GM23338 (cell line): Measurements from ENCODE around the gene SIRPG. TPM values are rescaled to one million over a fixed set of nuclear protein-coding genes. Genes with fewer than 3 reads are reported as not detected.

ENCODE experiments used
- ATAC-seq: fragments of 200-7000 bp; cut with Tn5 transposase; 3 replicates; pipeline ENCODE4 v1.9.1; 2020
- DNase-seq: peaks from one replicate; pipeline ENCODE4 v3.0.0-alpha.2; 2015; ENCODE audit warnings: low spot score
- H2AFZ ChIP-seq: fragments of 200-600 bp; sonication (generic); 2 replicates; pipeline ENCODE4 v1.8.0; 2016; ENCODE audit warnings: antibody characterized with exemption, mild to moderate bottlenecking, moderate library complexity
- H3F3A ChIP-seq: fragments of 200-600 bp; sonication (generic); replicated peaks from 2 replicates; pipeline ENCODE4 v1.8.0; 2017; ENCODE audit warnings: antibody characterized with exemption, mixed run types, low read depth
- H3K27ac ChIP-seq: fragments of 200-600 bp; sonication (generic); 2 replicates; pipeline ENCODE4 v1.6.1; 2016; ENCODE audit warnings: low read depth
- H3K27me3 ChIP-seq: fragments of 200-600 bp; sonication (generic); 2 replicates; pipeline ENCODE4 v1.8.0; 2016; ENCODE audit warnings: mild to moderate bottlenecking, mixed run types, moderate library complexity; ENCODE audit not compliant: insufficient read depth
- H3K36me3 ChIP-seq: fragments of 200-600 bp; sonication (generic); 2 replicates; pipeline ENCODE4 v1.8.0; 2016; ENCODE audit warnings: mild to moderate bottlenecking; ENCODE audit not compliant: insufficient read depth
- H3K4me1 ChIP-seq: fragments of 200-600 bp; sonication (generic); 2 replicates; pipeline ENCODE4 v1.8.0; 2016; ENCODE audit warnings: mild to moderate bottlenecking, moderate library complexity; ENCODE audit not compliant: insufficient read depth
- H3K4me2 ChIP-seq: fragments of 200-600 bp; sonication (generic); 2 replicates; pipeline ENCODE4 v1.7.1; 2017; ENCODE audit warnings: mixed run types
- H3K4me3 ChIP-seq: fragments of 200-600 bp; sonication (generic); 2 replicates; pipeline ENCODE4 v1.6.1; 2016; ENCODE audit warnings: mixed run types
- H3K79me2 ChIP-seq: fragments of 200-600 bp; sonication (generic); replicated peaks from 2 replicates; pipeline ENCODE4 v1.8.0; 2017; ENCODE audit warnings: mild to moderate bottlenecking; ENCODE audit not compliant: insufficient read depth
- H3K9me2 ChIP-seq: fragments of 200-600 bp; sonication (generic); 2 replicates; pipeline ENCODE4 v1.8.0; 2017; ENCODE audit not compliant: insufficient read depth
- H4K20me1 ChIP-seq: fragments of 200-600 bp; sonication (generic); replicated peaks from 2 replicates; pipeline ENCODE4 v1.8.0; 2017; ENCODE audit warnings: mild to moderate bottlenecking; ENCODE audit not compliant: insufficient read depth
- H3K27ac Mint-ChIP-seq: 2 replicates; pipeline ENCODE4 v1.8.0; 2020; ENCODE audit warnings: inconsistent platforms, mild to moderate bottlenecking, moderate library complexity, mixed read lengths
- H3K27me3 Mint-ChIP-seq: 3 replicates; pipeline ENCODE4 v1.8.0; 2022; ENCODE audit warnings: low read depth, mild to moderate bottlenecking, moderate library complexity, mixed read lengths, inconsistent platforms; ENCODE audit not compliant: insufficient read depth, poor library complexity
- H3K36me3 Mint-ChIP-seq: 3 replicates; pipeline ENCODE4 v1.8.0; 2021; ENCODE audit warnings: low read depth, mild to moderate bottlenecking, inconsistent platforms, moderate library complexity, mixed read lengths
- H3K4me1 Mint-ChIP-seq: 3 replicates; pipeline ENCODE4 v1.8.0; 2020; ENCODE audit warnings: mild to moderate bottlenecking, inconsistent platforms, mixed read lengths
- H3K4me3 Mint-ChIP-seq: 3 replicates; pipeline ENCODE4 v1.8.0; 2021; ENCODE audit warnings: moderate library complexity, mild to moderate bottlenecking, inconsistent platforms, mixed read lengths
- H3K9me3 Mint-ChIP-seq: 3 replicates; pipeline ENCODE4 v1.8.0; 2020; ENCODE audit warnings: moderate library complexity, mild to moderate bottlenecking, inconsistent platforms, mixed read lengths
- CREB1 ChIP-seq: fragments of 250-450 bp; sonication (Bioruptor Pico); IDR thresholded peaks from 2 replicates; pipeline ENCODE4 v1.5.0; 2020; ENCODE audit warnings: low read depth, mild to moderate bottlenecking, moderate library complexity
- CTCF ChIP-seq, 2 experiments: fragments of 200-600 bp in 1 of 2; sonication (generic) in 1 of 2; conservative IDR thresholded peaks; 2 replicates each; pipeline versions ENCODE4 v1.5.1 to v1.6.1; 2016 to 2017; ENCODE audit warnings: antibody characterized with exemption in 2 of 2, low read depth in 2 of 2, mild to moderate bottlenecking in 2 of 2, moderate library complexity in 1 of 2
- ETS1 ChIP-seq: IDR thresholded peaks from 2 replicates; pipeline ENCODE4 v1.6.1; 2016; ENCODE audit warnings: antibody characterized with exemption
- EZH2phosphoT487 ChIP-seq: fragments of 200-600 bp; sonication (generic); IDR thresholded peaks from one replicate; pipeline ENCODE4 v1.8.1; 2018; ENCODE audit warnings: antibody characterized with exemption; ENCODE audit not compliant: unreplicated experiment
- POLR2AphosphoS5 ChIP-seq: IDR thresholded peaks from 2 replicates; pipeline ENCODE4 v1.6.1; 2016; ENCODE audit warnings: antibody characterized with exemption, low read depth
- REST ChIP-seq: IDR thresholded peaks from one replicate; pipeline ENCODE4 v1.6.1; 2018; ENCODE audit warnings: antibody characterized with exemption; ENCODE audit not compliant: unreplicated experiment
- ZNF114 ChIP-seq: fragments of 250-450 bp; sonication (Bioruptor Pico); IDR thresholded peaks from 2 replicates; pipeline ENCODE4 v1.5.0; 2020; ENCODE audit warnings: mild to moderate bottlenecking, moderate library complexity
- ZNF462 ChIP-seq: fragments of 250-450 bp; sonication (Bioruptor Pico); IDR thresholded peaks from 2 replicates; pipeline ENCODE4 v1.5.0; 2020; ENCODE audit warnings: mild to moderate bottlenecking, moderate library complexity
- polyA plus RNA-seq: library from polyadenylated mRNA; unstranded; fragments of >200 nt; fragmentation: Nextera tagmentation; extraction: Ambion mirVana; gene quantifications from 2 replicates; pipeline ENCODE4 v1.2.1, GENCODE V29; 2016
- total RNA-seq: library from RNA; depleted of rRNA; stranded (reverse); fragments of >200 nt; shearing (Covaris generic); gene quantifications from 2 replicates; pipeline ENCODE4 v1.2.3, GENCODE V29; 2014

SIRPG gene
- total and polyA plus RNA-seq, 2 experiments from 2014 or later = not detected

GRCh38 chr20:1652104-1652503, 5.5 kb downstream of the SIRPG start:
- Histone ChIP-seq H2AFZ (no peak overlapping the region), H3K27ac (no peak overlapping the region), H3K4me1 (no peaks in the 10 kb centered on the region), H3K27me3 (no peaks in the 10 kb centered on the region), H3F3A (no peaks in the 10 kb centered on the region), H3K79me2 (no peaks in the 10 kb centered on the region), H4K20me1 (no peaks in the 10 kb centered on the region), H3K4me2 (no peak overlapping the region), H3K36me3 (no peaks in the 10 kb centered on the region), H3K9me2 (no peaks in the 10 kb centered on the region), H3K4me3 (no peak overlapping the region)
- ATAC-seq (no peak), DNase-seq (no peak)
- Mint-ChIP-seq H3K27me3 (peaks cover 2% of the 10 kb centered on the region), H3K9me3 (no peaks in the 10 kb centered on the region), H3K36me3 (no peaks in the 10 kb centered on the region), H3K27ac (no peak overlapping the region), H3K4me1 (no peaks in the 10 kb centered on the region), H3K4me3 (no peak overlapping the region)
- TF ChIP-seq CREB1 (CRISPR knock-in tag) (no peak), ZNF114 (CRISPR knock-in tag) (no peak), ZNF462 (CRISPR knock-in tag) (no peak)

- no peaks in the 10 kb centered on the region for H3K9me2 ChIP-seq
- no peak overlapping the region for H3K4me3 ChIP-seq
- TF ChIP-seq CREB1 (CRISPR knock-in tag) = no peak
- no peak for TF ChIP-seq ZNF114 (CRISPR knock-in tag)
- TF ChIP-seq ETS1 = no peak
- TF ChIP-seq EZH2phosphoT487 = no peak
- TF ChIP-seq CTCF (conservative IDR thresholded peaks at IDR 0.05; ENCODE audit: low read depth in 2 of 2) = no peak
- no peak for TF ChIP-seq REST
- no peak for TF ChIP-seq POLR2AphosphoS5
- Mint-ChIP-seq H3K9me3 (no peaks in the 10 kb centered on the region), H3K36me3 (no peaks in the 10 kb centered on the region), H3K4me3 (no peak overlapping the region), H3K27ac (no peak overlapping the region), H3K27me3 (peaks cover 2% of the 10 kb centered on the region), H3K4me1 (no peaks in the 10 kb centered on the region)
- no peaks in the 10 kb centered on the region for H3K27me3 ChIP-seq
- H3K27ac ChIP-seq = no peak overlapping the region
- no peaks in the 10 kb centered on the region for H3K79me2 ChIP-seq
- H3F3A ChIP-seq = no peaks in the 10 kb centered on the region
- no peak for ATAC-seq
- H3K4me2 ChIP-seq = no peak overlapping the region
- no peaks in the 10 kb centered on the region for H3K36me3 ChIP-seq
- H2AFZ ChIP-seq = no peak overlapping the region
- H3K4me1 ChIP-seq = no peaks in the 10 kb centered on the region
- H4K20me1 ChIP-seq = no peaks in the 10 kb centered on the region
- no peak for DNase-seq
Observed at GRCh38 chr20:1651268-1652058, 6.1 kb downstream of the SIRPG start.
